Activated T-helper 2 cell treated with anti-CD3 and anti-CD28 coated beads, Interferon-gamma antibody, Interleukin-2, Interleukin-4, amounts not matched to agents 10 μg/mL and 5 μg/mL and 100 μg/mL, durations not matched to agents 14 hours and 24 hours and 36 hours (primary cell): ENCODE data around the gene GRID1. TPM values are rescaled to one million over a fixed set of nuclear protein-coding genes. Genes with fewer than 3 reads are reported as not detected.
"Not testable (repeated sequence)": the region's sequence is repeated elsewhere in the genome, so short reads cannot be mapped to it uniquely, and the experiment has no call there.

Source experiments
- DNase-seq: peaks from one replicate; pipeline ENCODE4 v3.0.0; 2021; ENCODE audit warnings: low spot score
- H3K27ac Mint-ChIP-seq: one replicate; pipeline ENCODE4 v1.8.0; 2021; ENCODE audit warnings: mixed read lengths
- H3K27me3 Mint-ChIP-seq: one replicate; pipeline ENCODE4 v1.8.0; 2021; ENCODE audit warnings: low read depth, mixed read lengths
- H3K36me3 Mint-ChIP-seq: one replicate; pipeline ENCODE4 v1.8.0; 2021; ENCODE audit warnings: low read depth, mixed read lengths
- H3K4me1 Mint-ChIP-seq: one replicate; pipeline ENCODE4 v1.8.0; 2021; ENCODE audit warnings: low read depth, mixed read lengths
- H3K4me3 Mint-ChIP-seq: one replicate; pipeline ENCODE4 v1.8.0; 2021; ENCODE audit warnings: low read depth, mild to moderate bottlenecking, moderate library complexity, mixed read lengths
- H3K9me3 Mint-ChIP-seq: one replicate; pipeline ENCODE4 v1.8.0; 2021; ENCODE audit warnings: mixed read lengths
- intact Hi-C: fragments of 100-400 bp; cut with micrococcal nuclease; formaldehyde crosslinking; loops from one replicate; pipeline ENCODE4 v1.15.1; 2023
- total RNA-seq: library from RNA; stranded (reverse); gene quantifications from 2 replicates; pipeline ENCODE4 v1.2.3, GENCODE V29; 2022

The GRID1 gene
- total RNA-seq, 1 donor from 2014 or later: not detected

DNA sequence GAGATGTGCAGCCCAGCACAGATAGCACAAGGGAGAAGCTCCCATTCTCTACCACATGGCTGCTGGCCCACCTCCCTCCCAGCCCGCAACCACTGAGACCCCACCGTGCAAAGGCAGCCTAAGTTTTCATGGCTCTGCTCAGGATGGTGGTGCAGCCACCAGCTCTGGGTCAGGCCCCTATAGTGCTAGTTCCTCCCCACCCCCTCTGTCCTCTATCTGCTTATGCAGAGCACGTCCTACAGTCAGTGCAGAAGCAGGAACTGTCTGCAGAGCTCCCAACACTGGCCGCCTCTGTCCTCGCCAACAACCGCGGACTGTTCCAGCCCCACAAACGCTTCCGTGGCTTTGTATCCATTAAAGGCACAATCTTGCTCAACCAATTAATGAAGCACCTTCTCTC is 278.9 kb downstream of the GRID1 start:
- H3K27me3 Mint-ChIP-seq: peaks cover 8% of the 10 kb centered on the region
- H3K4me3 Mint-ChIP-seq: no peak overlapping the region
- H3K4me1 Mint-ChIP-seq: no peaks in the 10 kb centered on the region
- no peak overlapping the region for H3K27ac Mint-ChIP-seq
- H3K9me3 Mint-ChIP-seq: no peaks in the 10 kb centered on the region
- no peak for DNase-seq
- intact Hi-C loops: no loop called here
- no peaks in the 10 kb centered on the region for H3K36me3 Mint-ChIP-seq

DNA sequence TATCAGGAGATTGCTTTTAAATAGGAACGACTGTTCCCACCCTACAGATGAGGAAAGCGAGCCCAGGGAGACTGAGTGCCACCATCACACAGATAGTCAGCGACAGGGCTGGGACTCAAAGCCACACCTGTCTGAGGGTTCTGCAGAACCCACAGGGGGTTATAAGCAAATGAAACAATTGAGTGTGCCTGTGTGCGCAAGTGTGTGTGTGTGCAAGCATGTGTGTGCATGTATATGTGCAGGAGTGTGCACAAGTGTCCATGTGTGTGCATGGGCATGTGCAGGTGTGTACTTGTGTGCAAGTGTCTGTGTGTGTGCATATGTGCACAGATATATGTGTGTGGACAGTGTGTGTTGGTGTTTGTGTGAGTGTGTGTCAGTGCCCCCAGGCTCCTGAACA is 280.2 kb downstream of the GRID1 start:
- no peaks in the 10 kb centered on the region for H3K4me1 Mint-ChIP-seq
- H3K9me3 Mint-ChIP-seq: no peaks in the 10 kb centered on the region
- H3K4me3 Mint-ChIP-seq: no peak overlapping the region
- intact Hi-C loops: no loop called here
- no peak for DNase-seq
- H3K27ac Mint-ChIP-seq: no peak overlapping the region
- H3K27me3 Mint-ChIP-seq: peaks cover 7% of the 10 kb centered on the region
- no peaks in the 10 kb centered on the region for H3K36me3 Mint-ChIP-seq

- intact Hi-C loops: no loop called here
- Mint-ChIP-seq H3K27ac (no peak overlapping the region), H3K4me3 (no peak overlapping the region), H3K9me3 (no peaks in the 10 kb centered on the region), H3K27me3 (peaks cover 5% of the 10 kb centered on the region), H3K4me1 (no peaks in the 10 kb centered on the region), H3K36me3 (no peaks in the 10 kb centered on the region)
- DNase-seq: no peak
Measured at GRCh38 chr10:86085686-86086085, 280.9 kb downstream of the GRID1 start.

- intact Hi-C loops: no loop called here
- no peaks in the 10 kb centered on the region for H3K36me3 Mint-ChIP-seq
- H3K27ac Mint-ChIP-seq: no peak overlapping the region
- H3K9me3 Mint-ChIP-seq: no peaks in the 10 kb centered on the region
- no peaks in the 10 kb centered on the region for H3K4me1 Mint-ChIP-seq
- peaks cover 3% of the 10 kb centered on the region for H3K27me3 Mint-ChIP-seq
- DNase-seq: no peak
- H3K4me3 Mint-ChIP-seq: no peak overlapping the region
Measured at GRCh38 chr10:86085136-86085535, 281.5 kb downstream of the GRID1 start.

- Mint-ChIP-seq H3K27ac (no peak overlapping the region), H3K27me3 (peaks cover 3% of the 10 kb centered on the region), H3K9me3 (no peaks in the 10 kb centered on the region), H3K4me3 (no peak overlapping the region), H3K4me1 (no peaks in the 10 kb centered on the region), H3K36me3 (no peaks in the 10 kb centered on the region)
- no peak for DNase-seq
- intact Hi-C loops: no loop called here
Measured at GRCh38 chr10:86084585-86084984, 282.0 kb downstream of the GRID1 start.

DNA sequence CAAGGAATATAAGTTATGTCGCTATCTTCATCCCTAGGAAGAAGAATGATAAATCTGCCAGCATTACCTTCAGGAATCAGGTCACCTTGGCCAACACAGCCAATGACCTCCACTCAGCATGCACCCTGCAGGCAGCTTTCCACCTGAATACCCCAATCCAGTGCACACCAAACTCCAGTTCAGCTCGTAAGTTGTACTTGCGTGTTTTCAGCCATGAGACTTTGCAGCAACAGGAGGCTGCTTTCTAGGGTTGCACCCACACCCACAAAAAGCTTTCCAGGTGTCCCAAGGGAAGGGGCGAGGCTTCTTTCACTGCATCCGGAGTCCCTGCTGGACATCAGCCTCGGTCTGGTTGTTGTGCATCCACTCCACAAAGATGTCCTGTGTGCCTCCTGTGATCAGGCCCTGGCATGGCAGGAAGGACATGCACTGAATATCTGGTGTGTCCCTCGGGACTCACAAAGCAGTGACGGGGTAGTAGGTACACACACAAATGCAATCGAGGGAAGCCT is 282.9 kb downstream of the GRID1 start:
- no peaks in the 10 kb centered on the region for H3K4me1 Mint-ChIP-seq
- DNase-seq: no peak
- intact Hi-C loops: no loop called here
- H3K9me3 Mint-ChIP-seq: no peaks in the 10 kb centered on the region
- H3K27ac Mint-ChIP-seq: no peak overlapping the region
- H3K36me3 Mint-ChIP-seq: no peaks in the 10 kb centered on the region
- H3K4me3 Mint-ChIP-seq: no peak overlapping the region
- H3K27me3 Mint-ChIP-seq: peaks cover 3% of the 10 kb centered on the region

DNA sequence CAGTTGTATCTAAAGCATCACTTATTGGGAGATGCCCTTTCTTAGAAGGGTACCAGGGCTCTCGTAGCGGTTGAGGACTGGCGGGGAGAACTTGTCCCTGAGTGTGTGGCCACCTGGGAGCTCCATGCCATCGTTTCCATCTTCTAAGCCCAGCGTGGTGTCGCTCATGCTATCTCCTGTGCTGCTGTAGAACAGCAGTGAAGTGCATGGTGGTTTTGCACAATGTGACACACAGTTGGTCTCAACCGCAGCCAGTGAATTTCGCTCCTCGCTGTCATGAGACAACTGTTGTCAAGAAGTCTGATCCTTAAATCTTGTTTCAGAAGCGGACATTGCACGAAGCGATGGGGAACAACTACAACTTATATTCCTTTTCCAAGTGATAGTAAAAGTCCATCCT is 283.4 kb downstream of the GRID1 start:
- H3K9me3 Mint-ChIP-seq: no peaks in the 10 kb centered on the region
- peaks cover 3% of the 10 kb centered on the region for H3K27me3 Mint-ChIP-seq
- intact Hi-C loops: no loop called here
- no peaks in the 10 kb centered on the region for H3K4me1 Mint-ChIP-seq
- H3K27ac Mint-ChIP-seq: no peak overlapping the region
- DNase-seq: no peak
- H3K36me3 Mint-ChIP-seq: no peaks in the 10 kb centered on the region
- no peak overlapping the region for H3K4me3 Mint-ChIP-seq

DNA sequence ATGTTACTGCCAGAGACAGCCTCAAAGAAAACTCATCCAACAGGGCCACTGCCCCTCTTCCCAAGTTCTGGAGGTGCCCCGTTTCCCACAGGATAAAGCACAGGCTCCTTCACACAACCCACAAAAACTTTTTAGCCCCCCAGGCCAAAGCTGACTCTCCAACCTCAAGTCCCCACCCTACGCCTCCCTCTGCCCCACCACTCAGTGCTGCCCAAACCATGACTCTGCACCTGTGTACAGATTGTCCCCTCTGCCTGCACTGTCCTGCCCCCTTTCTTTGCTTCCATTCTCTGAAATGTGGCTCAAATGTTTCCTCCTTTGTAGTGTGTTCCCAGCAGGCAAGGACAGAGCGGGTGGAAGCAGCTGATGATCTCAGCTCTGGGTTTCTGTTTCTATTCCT is 284.0 kb downstream of the GRID1 start:
- no peak overlapping the region for H3K27ac Mint-ChIP-seq
- intact Hi-C loops: no loop called here
- no peak for DNase-seq
- H3K4me3 Mint-ChIP-seq: no peak overlapping the region
- no peaks in the 10 kb centered on the region for H3K9me3 Mint-ChIP-seq
- no peaks in the 10 kb centered on the region for H3K36me3 Mint-ChIP-seq
- no peaks in the 10 kb centered on the region for H3K27me3 Mint-ChIP-seq
- H3K4me1 Mint-ChIP-seq: no peaks in the 10 kb centered on the region

- peaks cover 2% of the 10 kb centered on the region for H3K27me3 Mint-ChIP-seq
- no peak overlapping the region for H3K4me3 Mint-ChIP-seq
- H3K4me1 Mint-ChIP-seq: no peaks in the 10 kb centered on the region
- DNase-seq: no peak
- H3K9me3 Mint-ChIP-seq: no peaks in the 10 kb centered on the region
- no peak overlapping the region for H3K27ac Mint-ChIP-seq
- no peaks in the 10 kb centered on the region for H3K36me3 Mint-ChIP-seq
- intact Hi-C loops: no loop called here
Measured at GRCh38 chr10:86079088-86079487, 287.5 kb downstream of the GRID1 start.

DNA sequence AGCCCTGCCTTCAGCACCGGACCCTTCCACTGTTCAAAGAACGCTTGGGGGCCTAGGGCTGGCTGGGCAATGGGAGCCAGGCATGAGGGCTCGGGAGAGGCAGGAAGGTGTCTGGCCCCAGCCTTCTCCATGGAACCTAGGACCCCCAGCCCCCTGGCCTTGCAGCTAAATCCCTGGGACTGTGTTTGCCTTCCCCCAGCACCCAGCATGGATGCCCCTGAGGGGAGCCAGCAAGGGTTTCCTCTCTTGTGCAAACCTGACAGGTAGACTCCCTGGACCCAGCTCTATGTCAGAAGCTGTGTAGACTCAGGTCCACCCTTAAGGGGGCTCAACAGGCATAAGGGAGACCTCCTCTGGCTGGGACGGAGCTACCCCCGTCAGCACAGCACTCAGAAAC is 288.0 kb downstream of the GRID1 start:
- no peak overlapping the region for H3K27ac Mint-ChIP-seq
- no peak overlapping the region for H3K4me3 Mint-ChIP-seq
- no peak for DNase-seq
- peaks cover 2% of the 10 kb centered on the region for H3K27me3 Mint-ChIP-seq
- intact Hi-C loops: no loop called here
- H3K4me1 Mint-ChIP-seq: no peaks in the 10 kb centered on the region
- H3K36me3 Mint-ChIP-seq: no peaks in the 10 kb centered on the region
- no peaks in the 10 kb centered on the region for H3K9me3 Mint-ChIP-seq

DNA sequence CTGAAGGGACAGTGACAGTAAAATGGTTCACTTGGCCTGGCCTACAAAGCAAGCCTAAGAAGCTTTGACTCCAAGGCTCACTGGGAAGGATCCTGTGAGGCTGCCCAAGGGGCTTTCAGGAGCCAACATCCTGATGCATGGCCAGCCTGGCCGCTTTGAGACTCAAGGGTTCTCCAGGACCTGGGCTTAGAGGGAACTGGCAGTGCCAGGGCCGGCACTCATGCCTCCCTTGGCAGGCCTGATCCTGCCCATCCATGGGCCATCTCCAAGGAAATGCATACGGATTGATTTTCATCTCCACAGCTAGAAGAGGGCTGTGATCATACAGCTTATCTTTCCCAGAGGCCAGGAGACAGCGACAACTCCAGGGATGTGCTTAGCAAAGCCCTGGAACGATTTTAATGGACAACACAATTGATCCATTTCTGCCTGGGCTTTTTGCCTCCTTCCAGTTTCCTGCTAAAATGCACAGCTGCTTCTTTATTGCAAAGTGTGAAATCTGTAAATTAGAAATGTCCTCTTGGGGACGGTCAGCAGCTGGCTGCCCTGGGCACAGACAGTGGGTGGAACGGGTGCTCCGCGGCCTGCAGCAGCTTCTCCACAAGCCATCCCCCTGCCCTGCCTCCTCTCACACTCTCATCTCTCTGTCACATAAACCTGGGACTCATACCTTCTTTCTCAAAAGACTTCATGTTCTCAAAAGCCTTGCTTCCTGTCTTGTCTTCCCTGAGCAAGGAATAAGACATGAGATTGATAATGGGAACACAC is 288.5 kb downstream of the GRID1 start:
- Mint-ChIP-seq H3K36me3 (no peaks in the 10 kb centered on the region), H3K27ac (no peak overlapping the region), H3K9me3 (no peaks in the 10 kb centered on the region), H3K4me1 (no peaks in the 10 kb centered on the region), H3K4me3 (no peak overlapping the region), H3K27me3 (peaks cover 2% of the 10 kb centered on the region)
- intact Hi-C loops: no loop called here
- no peak for DNase-seq

DNA sequence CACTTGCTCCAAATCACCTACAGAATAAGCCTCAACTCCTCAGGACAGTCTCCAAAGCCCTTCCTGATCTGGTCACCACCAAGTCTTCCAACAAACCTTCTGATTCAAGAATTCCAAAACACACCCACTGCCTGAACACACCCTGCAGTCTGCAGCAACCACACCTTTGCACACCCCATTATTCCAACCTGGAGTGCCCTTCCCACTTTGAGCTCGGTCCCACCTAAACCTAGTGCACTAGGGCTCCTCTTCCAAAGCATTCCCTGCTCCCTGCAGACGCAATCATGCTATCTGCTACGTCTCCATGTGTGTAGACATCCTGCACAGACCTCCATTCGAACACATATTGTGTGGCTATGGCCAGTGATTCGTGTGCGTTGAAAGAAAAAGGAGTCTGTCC is 289.3 kb downstream of the GRID1 start:
- no peaks in the 10 kb centered on the region for H3K4me1 Mint-ChIP-seq
- H3K9me3 Mint-ChIP-seq: no peaks in the 10 kb centered on the region
- no peak overlapping the region for H3K27ac Mint-ChIP-seq
- DNase-seq: no peak
- intact Hi-C loops: no loop called here
- H3K4me3 Mint-ChIP-seq: no peak overlapping the region
- H3K27me3 Mint-ChIP-seq: peaks cover 2% of the 10 kb centered on the region
- H3K36me3 Mint-ChIP-seq: no peaks in the 10 kb centered on the region

- H3K4me3 Mint-ChIP-seq, H3K9me3 Mint-ChIP-seq, intact Hi-C loops, H3K27ac Mint-ChIP-seq, H3K4me1 Mint-ChIP-seq, H3K36me3 Mint-ChIP-seq, DNase-seq, H3K27me3 Mint-ChIP-seq: not testable (repeated sequence)
Measured at GRCh38 chr10:86076497-86076896, 290.1 kb downstream of the GRID1 start.

- no peak overlapping the region for H3K27ac Mint-ChIP-seq
- no peak for DNase-seq
- H3K4me3 Mint-ChIP-seq: no peak overlapping the region
- H3K27me3 Mint-ChIP-seq: peaks cover 2% of the 10 kb centered on the region
- H3K4me1 Mint-ChIP-seq: no peaks in the 10 kb centered on the region
- no peaks in the 10 kb centered on the region for H3K9me3 Mint-ChIP-seq
- intact Hi-C loops: no loop called here
- no peaks in the 10 kb centered on the region for H3K36me3 Mint-ChIP-seq
Measured at GRCh38 chr10:86075512-86075911, 291.1 kb downstream of the GRID1 start.
